ENCODE data around the gene NPFF.
"Not testable (repeated sequence)": the region's sequence is repeated elsewhere in the genome, so short reads cannot be mapped to it uniquely, and the experiment has no call there.

The NPFF gene

GRCh38 chr12:53506881-53507602 is at the start of gene NPFF:
TSS of gene NPFF (minus strand) at chr12:53507484. CDS start at chr12:53507474, 10 bp downstream.
- Mint-ChIP-seq H3K4me1 (peaks cover 24% of the 10 kb centered on the region), H3K9me3 (no peaks in the 10 kb centered on the region), H3K27ac (peak within 1 kb of the TSS; percentile 5), H3K36me3 (peaks cover 37% of the 10 kb centered on the region), H3K27me3 (no peaks in the 10 kb centered on the region), H3K4me3 (no peak within 1 kb of the TSS)
- ATAC-seq: no peak

- Mint-ChIP-seq H3K4me3 (no peak overlapping the region), H3K4me1 (no peaks in the 10 kb centered on the region), H3K27me3 (no peaks in the 10 kb centered on the region), H3K36me3 (peaks cover 34% of the 10 kb centered on the region), H3K9me3 (no peaks in the 10 kb centered on the region), H3K27ac (no peak overlapping the region)
- no peak for ATAC-seq
Observed at GRCh38 chr12:53552361-53553327, 45.4 kb upstream of the NPFF start.

- no peaks in the 10 kb centered on the region for H3K4me1 Mint-ChIP-seq
- no peaks in the 10 kb centered on the region for H3K27me3 Mint-ChIP-seq
- H3K27ac Mint-ChIP-seq: no peak overlapping the region
- H3K36me3 Mint-ChIP-seq: peaks cover 34% of the 10 kb centered on the region
- no peak overlapping the region for H3K4me3 Mint-ChIP-seq
- ATAC-seq: no peak
- H3K9me3 Mint-ChIP-seq: no peaks in the 10 kb centered on the region
Observed at GRCh38 chr12:53551889-53552291, 44.6 kb upstream of the NPFF start.

- Mint-ChIP-seq H3K4me3 (no peak overlapping the region), H3K27ac (no peak overlapping the region), H3K27me3 (no peaks in the 10 kb centered on the region), H3K36me3 (peaks cover 34% of the 10 kb centered on the region), H3K4me1 (no peaks in the 10 kb centered on the region), H3K9me3 (no peaks in the 10 kb centered on the region)
- no peak for ATAC-seq
Observed at GRCh38 chr12:53550595-53550994, 43.3 kb upstream of the NPFF start.

- not testable (repeated sequence) for H3K27ac Mint-ChIP-seq, H3K4me1 Mint-ChIP-seq, H3K27me3 Mint-ChIP-seq, H3K4me3 Mint-ChIP-seq, ATAC-seq, H3K9me3 Mint-ChIP-seq
- peaks cover 34% of the 10 kb centered on the region for H3K36me3 Mint-ChIP-seq
Observed at GRCh38 chr12:53550131-53550530, 42.8 kb upstream of the NPFF start.

- peaks cover 34% of the 10 kb centered on the region for H3K36me3 Mint-ChIP-seq
- not testable (repeated sequence) for H3K4me1 Mint-ChIP-seq, ATAC-seq
Observed at GRCh38 chr12:53548354-53548753, 41.1 kb upstream of the NPFF start.

GRCh38 chr12:53543539-53543938 is 36.3 kb upstream of the NPFF start:
- H3K9me3 Mint-ChIP-seq: no peaks in the 10 kb centered on the region
- no peaks in the 10 kb centered on the region for H3K4me1 Mint-ChIP-seq
- H3K4me3 Mint-ChIP-seq: no peak overlapping the region
- H3K36me3 Mint-ChIP-seq: peaks cover 14% of the 10 kb centered on the region
- peak overlapping the region; percentile 56 for H3K27ac Mint-ChIP-seq
- peak; percentile 86 for ATAC-seq
- H3K27me3 Mint-ChIP-seq: no peaks in the 10 kb centered on the region

More at GRCh38 chr12:53548354-53548753, 41.1 kb upstream of the NPFF start:
- H3K9me3 Mint-ChIP-seq, H3K27me3 Mint-ChIP-seq, H3K27ac Mint-ChIP-seq, H3K4me3 Mint-ChIP-seq: not testable (repeated sequence)

- Mint-ChIP-seq H3K27ac (no peak overlapping the region), H3K4me3 (no peak overlapping the region), H3K9me3 (no peaks in the 10 kb centered on the region), H3K4me1 (no peaks in the 10 kb centered on the region), H3K27me3 (no peaks in the 10 kb centered on the region), H3K36me3 (peaks cover 36% of the 10 kb centered on the region)
- no peak for ATAC-seq
Observed at GRCh38 chr12:53539526-53539925, 32.2 kb upstream of the NPFF start.

- Mint-ChIP-seq H3K36me3 (peaks cover 46% of the 10 kb centered on the region), H3K4me3 (no peak overlapping the region), H3K27ac (no peak overlapping the region), H3K9me3 (no peaks in the 10 kb centered on the region), H3K4me1 (no peaks in the 10 kb centered on the region), H3K27me3 (no peaks in the 10 kb centered on the region)
- no peak for ATAC-seq
Observed at GRCh38 chr12:53538209-53538689, 31.0 kb upstream of the NPFF start.

GRCh38 chr12:53536962-53537361 is 29.7 kb upstream of the NPFF start:
- no peak overlapping the region for H3K4me3 Mint-ChIP-seq
- H3K9me3 Mint-ChIP-seq: no peaks in the 10 kb centered on the region
- H3K36me3 Mint-ChIP-seq: peaks cover 59% of the 10 kb centered on the region
- H3K27me3 Mint-ChIP-seq: no peaks in the 10 kb centered on the region
- H3K27ac Mint-ChIP-seq: no peak overlapping the region
- no peaks in the 10 kb centered on the region for H3K4me1 Mint-ChIP-seq
- no peak for ATAC-seq

- Mint-ChIP-seq H3K9me3 (no peaks in the 10 kb centered on the region), H3K27me3 (no peaks in the 10 kb centered on the region), H3K4me1 (no peaks in the 10 kb centered on the region), H3K4me3 (no peak overlapping the region), H3K27ac (no peak overlapping the region), H3K36me3 (peaks cover 62% of the 10 kb centered on the region)
- ATAC-seq: no peak
Observed at GRCh38 chr12:53533471-53533870, 26.2 kb upstream of the NPFF start.

- H3K4me3 Mint-ChIP-seq: no peak overlapping the region
- H3K36me3 Mint-ChIP-seq: peaks cover 59% of the 10 kb centered on the region
- ATAC-seq: no peak
- no peaks in the 10 kb centered on the region for H3K9me3 Mint-ChIP-seq
- H3K27ac Mint-ChIP-seq: peak overlapping the region; percentile 53
- no peaks in the 10 kb centered on the region for H3K27me3 Mint-ChIP-seq
- no peaks in the 10 kb centered on the region for H3K4me1 Mint-ChIP-seq
Observed at GRCh38 chr12:53532524-53533445, 25.5 kb upstream of the NPFF start.

GRCh38 chr12:53532021-53532420 is 24.7 kb upstream of the NPFF start:
- Mint-ChIP-seq H3K4me3 (no peak overlapping the region), H3K4me1 (no peaks in the 10 kb centered on the region), H3K9me3 (no peaks in the 10 kb centered on the region), H3K36me3 (peaks cover 52% of the 10 kb centered on the region), H3K27me3 (no peaks in the 10 kb centered on the region), H3K27ac (peak overlapping the region; percentile 53)
- no peak for ATAC-seq

GRCh38 chr12:53530920-53531319 is 23.6 kb upstream of the NPFF start:
- Mint-ChIP-seq H3K4me3 (no peak overlapping the region), H3K27ac (no peak overlapping the region), H3K4me1 (no peaks in the 10 kb centered on the region), H3K9me3 (no peaks in the 10 kb centered on the region), H3K36me3 (peaks cover 53% of the 10 kb centered on the region), H3K27me3 (no peaks in the 10 kb centered on the region)
- no peak for ATAC-seq

GRCh38 chr12:53530061-53530460 is 22.8 kb upstream of the NPFF start:
- peaks cover 53% of the 10 kb centered on the region for H3K36me3 Mint-ChIP-seq
- no peaks in the 10 kb centered on the region for H3K27me3 Mint-ChIP-seq
- no peak for ATAC-seq
- H3K27ac Mint-ChIP-seq: no peak overlapping the region
- H3K4me1 Mint-ChIP-seq: no peaks in the 10 kb centered on the region
- no peak overlapping the region for H3K4me3 Mint-ChIP-seq
- H3K9me3 Mint-ChIP-seq: no peaks in the 10 kb centered on the region
